ENCODE measurements around the gene TFPI2.
"Not testable (repeated sequence)": the region's sequence is repeated elsewhere in the genome, so short reads cannot be mapped to it uniquely, and the experiment has no call there.

Gene TFPI2

DNA sequence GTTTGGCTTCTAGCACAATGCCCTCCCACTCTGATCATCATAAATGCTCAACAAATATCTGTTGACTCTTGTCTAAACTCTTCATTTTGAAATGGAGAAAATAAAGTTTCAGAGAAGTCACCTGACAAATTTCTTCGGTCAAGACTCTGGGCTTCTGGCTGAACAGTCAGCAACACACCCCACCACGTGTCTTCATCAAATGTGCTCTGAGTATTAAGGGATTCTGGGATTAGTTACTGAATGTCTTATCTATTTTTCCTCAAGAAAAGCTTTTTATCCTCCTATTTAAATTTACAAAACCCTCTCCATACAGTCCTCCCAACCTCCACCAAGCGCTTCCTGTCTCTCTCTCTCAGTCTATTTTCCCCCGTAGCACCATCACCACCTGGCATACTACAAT is 25.8 kb upstream of the TFPI2 start:
- not testable (repeated sequence) for H3K36me3 Mint-ChIP-seq (ENCODE audit: insufficient read depth); ATAC-seq (replicated peaks); H3K4me1 Mint-ChIP-seq (ENCODE audit: low read depth in 2 of 2); H3K9me3 Mint-ChIP-seq; H3K27ac Mint-ChIP-seq; DNase-seq; H3K4me3 Mint-ChIP-seq
- H3K27me3 Mint-ChIP-seq = peaks cover 14 to 22% of the 10 kb centered on the region in 2 donors

DNA sequence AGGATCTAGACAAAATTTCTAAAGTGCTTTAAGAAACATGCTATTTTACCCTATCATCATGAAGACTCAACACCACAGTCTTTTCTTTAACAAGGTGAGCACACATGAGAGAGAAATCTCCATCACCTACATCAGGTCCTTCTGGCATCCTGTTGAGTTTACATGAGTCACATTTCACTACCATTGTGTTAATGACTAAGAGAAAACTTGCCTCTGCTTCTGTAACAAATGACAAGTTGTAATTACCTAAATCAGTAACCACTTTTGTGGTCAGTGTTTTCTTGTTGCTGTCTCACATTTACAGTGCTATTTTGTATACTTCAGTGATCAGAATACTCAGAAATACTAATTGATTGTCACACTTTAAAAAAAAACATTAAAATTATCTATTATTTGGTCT is 25.3 kb upstream of the TFPI2 start:
- H3K27ac Mint-ChIP-seq; DNase-seq; H3K4me3 Mint-ChIP-seq; ATAC-seq (replicated peaks); H3K36me3 Mint-ChIP-seq (ENCODE audit: insufficient read depth); H3K4me1 Mint-ChIP-seq (ENCODE audit: low read depth in 2 of 2); H3K9me3 Mint-ChIP-seq: not testable (repeated sequence)
- H3K27me3 Mint-ChIP-seq = peaks cover 9 to 17% of the 10 kb centered on the region in 2 donors

DNA sequence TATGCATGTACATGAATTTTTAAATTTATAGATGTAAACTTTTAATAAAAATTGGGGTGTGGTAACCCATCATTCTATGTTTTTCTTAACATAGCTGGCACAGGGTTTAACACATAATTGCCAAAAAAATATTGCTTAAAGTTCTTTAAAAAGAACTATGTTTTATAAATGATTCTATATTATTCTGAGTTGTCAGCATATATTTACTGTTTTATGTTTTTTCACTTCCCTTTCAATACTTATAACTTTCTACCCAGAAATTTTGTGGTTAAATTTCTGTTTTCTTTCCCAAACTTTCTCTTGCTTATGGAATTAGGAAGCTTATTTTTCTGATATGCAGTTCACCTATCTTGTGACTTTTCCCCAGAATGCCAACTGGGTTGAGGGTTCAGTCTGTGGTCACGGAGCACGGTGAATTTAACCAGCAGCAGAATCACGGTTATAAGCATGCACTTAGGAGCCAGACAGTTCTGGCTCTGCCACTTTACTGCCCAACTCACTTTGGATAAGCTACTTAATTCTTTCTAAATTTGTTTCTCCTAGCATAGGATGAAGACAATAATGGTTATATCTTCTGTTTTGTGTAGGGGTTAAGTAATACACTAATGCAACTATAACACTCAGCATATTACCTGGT is 24.8 kb upstream of the TFPI2 start:
- not testable (repeated sequence) for H3K36me3 Mint-ChIP-seq (ENCODE audit: insufficient read depth); H3K4me3 Mint-ChIP-seq; ATAC-seq (replicated peaks); DNase-seq; H3K4me1 Mint-ChIP-seq (ENCODE audit: low read depth in 2 of 2); H3K9me3 Mint-ChIP-seq; H3K27ac Mint-ChIP-seq
- peaks cover 6 to 12% of the 10 kb centered on the region in 2 donors for H3K27me3 Mint-ChIP-seq

DNA sequence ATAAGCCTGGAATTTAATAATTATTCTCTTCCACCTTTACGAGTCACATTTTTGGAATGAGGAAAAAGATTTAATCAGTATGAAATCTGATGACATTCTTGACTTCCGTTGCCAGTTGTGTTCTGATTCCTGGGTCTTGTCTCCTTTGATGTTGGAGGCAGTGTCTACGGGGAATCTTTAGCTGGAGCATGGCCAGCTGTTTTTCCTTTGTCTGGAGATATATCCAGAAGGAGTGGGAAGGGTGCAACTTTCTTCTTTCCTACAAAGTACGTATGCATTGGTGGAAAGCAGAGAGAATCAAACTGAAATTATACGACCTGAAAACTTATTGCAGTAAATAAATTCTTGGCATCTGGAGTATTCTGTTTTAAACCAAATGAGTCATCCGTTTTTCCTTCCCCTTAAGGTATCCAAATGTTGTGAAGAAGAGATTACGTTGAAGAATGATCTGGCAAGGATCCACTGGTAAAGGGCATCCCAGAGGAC is 24.1 kb upstream of the TFPI2 start:
- H3K4me1 Mint-ChIP-seq (ENCODE audit: low read depth in 2 of 2) = no peaks in the 10 kb centered on the region
- no peak overlapping the region for H3K27ac Mint-ChIP-seq
- H3K9me3 Mint-ChIP-seq = no peaks in the 10 kb centered on the region
- H3K36me3 Mint-ChIP-seq (ENCODE audit: insufficient read depth) = no peaks in the 10 kb centered on the region
- DNase-seq (no peak), ATAC-seq (replicated peaks) (no peak)
- H3K27me3 Mint-ChIP-seq = peaks cover 6 to 9% of the 10 kb centered on the region in 2 donors
- no peak overlapping the region for H3K4me3 Mint-ChIP-seq

DNA sequence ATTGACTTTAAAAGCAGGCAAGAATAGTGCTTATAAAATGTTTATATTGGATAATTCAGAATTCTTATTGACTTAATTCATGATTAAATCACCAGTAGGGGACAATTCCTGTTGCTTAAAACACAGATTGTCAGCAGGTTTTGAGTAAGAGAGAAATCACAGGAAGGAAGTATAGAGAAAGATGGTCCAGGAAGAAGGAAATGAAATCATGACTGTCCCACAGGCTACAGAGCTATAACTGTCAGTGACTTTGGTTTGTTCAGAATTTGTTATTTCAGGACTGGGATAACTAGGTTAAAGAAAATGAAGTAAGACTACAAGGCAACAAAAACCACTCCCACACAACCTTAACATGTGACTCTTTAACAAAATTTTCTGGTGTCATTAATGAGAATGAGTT is 22.6 kb upstream of the TFPI2 start:
- ATAC-seq (replicated peaks) (no peak), DNase-seq (no peak)
- Mint-ChIP-seq H3K36me3 (ENCODE audit: insufficient read depth) (no peaks in the 10 kb centered on the region), H3K4me3 (no peak overlapping the region), H3K27ac (no peak overlapping the region), H3K27me3 (peaks cover 6 to 9% of the 10 kb centered on the region in 2 donors), H3K9me3 (no peaks in the 10 kb centered on the region), H3K4me1 (ENCODE audit: low read depth in 2 of 2) (no peaks in the 10 kb centered on the region)

DNA sequence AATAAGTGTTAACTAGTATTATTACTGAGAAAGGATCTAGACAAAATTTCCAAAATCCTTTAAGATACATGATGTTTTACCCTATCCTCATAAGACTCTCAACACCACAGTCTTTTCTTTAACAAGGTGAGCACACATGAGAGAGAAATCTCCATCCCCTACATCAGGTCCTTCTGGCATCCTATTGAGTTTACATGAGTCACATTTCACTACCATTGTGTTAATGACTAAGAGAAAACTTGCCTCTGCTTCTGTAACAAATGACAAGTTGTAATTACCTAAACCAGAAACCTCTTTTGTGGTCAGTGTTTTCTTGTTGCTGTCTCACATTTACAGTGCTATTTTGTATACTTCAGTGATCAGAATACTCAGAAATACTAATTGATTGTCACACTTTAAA is 21.1 kb upstream of the TFPI2 start:
- DNase-seq; ATAC-seq (replicated peaks); H3K9me3 Mint-ChIP-seq; H3K4me1 Mint-ChIP-seq (ENCODE audit: low read depth in 2 of 2); H3K36me3 Mint-ChIP-seq (ENCODE audit: insufficient read depth); H3K27ac Mint-ChIP-seq; H3K4me3 Mint-ChIP-seq; H3K27me3 Mint-ChIP-seq: not testable (repeated sequence)

DNA sequence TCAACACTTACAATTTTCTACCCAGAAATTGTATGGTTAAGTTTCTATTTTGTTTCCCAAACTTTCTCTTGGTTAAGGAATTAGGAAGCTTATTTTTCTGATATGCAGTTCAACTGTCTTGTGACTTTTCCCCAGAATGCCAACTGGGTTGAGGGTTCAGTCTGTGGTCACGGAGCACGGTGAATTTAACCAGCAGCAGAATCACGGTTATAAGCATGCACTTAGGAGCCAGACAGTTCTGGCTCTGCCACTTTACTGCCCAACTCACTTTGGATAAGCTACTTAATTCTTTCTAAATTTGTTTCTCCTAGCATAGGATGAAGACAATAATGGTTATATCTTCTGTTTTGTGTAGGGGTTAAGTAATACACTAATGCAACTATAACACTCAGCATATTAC is 20.7 kb upstream of the TFPI2 start:
- H3K9me3 Mint-ChIP-seq; H3K36me3 Mint-ChIP-seq (ENCODE audit: insufficient read depth); H3K27ac Mint-ChIP-seq; ATAC-seq (replicated peaks); DNase-seq; H3K27me3 Mint-ChIP-seq; H3K4me1 Mint-ChIP-seq (ENCODE audit: low read depth in 2 of 2); H3K4me3 Mint-ChIP-seq: not testable (repeated sequence)

DNA sequence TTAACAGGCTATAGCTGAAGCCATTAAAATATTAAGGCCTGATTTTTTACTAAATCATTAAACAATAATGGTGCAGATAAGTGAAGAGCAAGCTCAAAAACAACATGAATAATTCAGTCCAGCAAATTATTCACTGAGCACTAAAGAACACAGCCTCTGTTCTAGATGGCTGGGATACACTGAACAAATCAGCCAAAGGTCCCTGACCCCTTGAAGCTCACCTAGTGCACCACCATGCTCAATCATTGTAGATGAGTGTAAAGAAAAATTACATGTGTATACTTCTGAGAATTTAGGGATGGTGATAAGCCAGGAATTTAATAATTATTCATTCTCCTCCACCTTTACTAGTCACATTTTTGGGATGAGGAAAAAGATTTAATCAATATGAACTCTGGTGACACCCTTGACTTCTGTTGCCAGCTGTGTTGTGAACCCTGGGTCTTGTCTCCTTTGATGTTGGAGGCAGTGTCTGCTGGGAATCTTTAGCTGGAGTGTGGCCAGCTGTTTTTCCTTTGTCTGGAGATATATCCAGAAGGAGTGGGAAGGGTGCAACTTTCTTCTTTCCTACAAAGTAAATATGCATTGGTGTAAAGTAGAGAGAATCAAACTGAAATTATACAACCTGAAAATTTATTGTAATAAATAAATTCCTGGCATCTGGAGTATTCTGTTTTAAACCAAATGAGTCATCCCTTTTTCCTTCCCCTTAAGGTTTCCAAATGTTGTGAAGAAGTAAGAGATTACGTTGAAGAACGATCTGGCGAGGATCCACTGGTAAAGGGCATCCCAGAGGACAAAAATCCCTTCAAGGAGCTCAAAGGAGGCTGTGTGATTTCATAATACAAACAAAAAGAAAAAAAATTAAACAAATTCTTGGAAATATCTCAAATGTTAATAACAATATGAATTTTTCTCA is 19.8 kb upstream of the TFPI2 start:
- no peak for ATAC-seq (replicated peaks)
- Mint-ChIP-seq H3K27ac (no peak overlapping the region), H3K36me3 (ENCODE audit: insufficient read depth) (no peaks in the 10 kb centered on the region), H3K4me1 (ENCODE audit: low read depth in 2 of 2) (no peaks in the 10 kb centered on the region), H3K4me3 (no peak overlapping the region), H3K27me3 (no peaks in the 10 kb centered on the region), H3K9me3 (no peaks in the 10 kb centered on the region)
- DNase-seq = no peak

DNA sequence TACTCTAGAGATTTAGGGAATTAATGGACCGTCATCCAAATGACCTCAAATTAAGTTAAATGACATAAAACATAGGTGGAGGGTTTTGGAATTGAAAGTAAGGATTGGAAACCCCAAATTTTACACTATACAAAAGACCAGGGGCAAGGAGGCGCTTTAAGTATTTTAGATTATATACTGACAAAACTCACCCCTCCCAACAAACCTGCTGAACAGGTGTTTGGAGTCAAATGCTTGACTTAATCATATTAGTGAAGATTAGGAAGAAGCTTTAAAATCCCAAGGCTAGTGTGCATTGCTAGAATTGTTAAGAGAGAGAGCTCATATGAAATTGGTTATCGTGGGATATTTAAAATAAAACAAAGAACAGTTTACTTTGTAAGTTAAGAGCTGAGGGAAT is 15.7 kb upstream of the TFPI2 start, which contains the start of gene GNGT1:
GNGT1 (plus strand) TSS at position 301 of the 400 bp plus-strand sequence. CDS start 180 bp downstream, outside the sequence.
- ATAC-seq (replicated peaks) = no peak
- Mint-ChIP-seq H3K27ac (no peak within 1 kb of the TSS), H3K9me3 (no peaks in the 10 kb centered on the region), H3K4me3 (no peak within 1 kb of the TSS), H3K36me3 (ENCODE audit: insufficient read depth) (no peaks in the 10 kb centered on the region), H3K4me1 (ENCODE audit: low read depth in 2 of 2) (no peaks in the 10 kb centered on the region), H3K27me3 (no peaks in the 10 kb centered on the region)
- DNase-seq = no peak

DNA sequence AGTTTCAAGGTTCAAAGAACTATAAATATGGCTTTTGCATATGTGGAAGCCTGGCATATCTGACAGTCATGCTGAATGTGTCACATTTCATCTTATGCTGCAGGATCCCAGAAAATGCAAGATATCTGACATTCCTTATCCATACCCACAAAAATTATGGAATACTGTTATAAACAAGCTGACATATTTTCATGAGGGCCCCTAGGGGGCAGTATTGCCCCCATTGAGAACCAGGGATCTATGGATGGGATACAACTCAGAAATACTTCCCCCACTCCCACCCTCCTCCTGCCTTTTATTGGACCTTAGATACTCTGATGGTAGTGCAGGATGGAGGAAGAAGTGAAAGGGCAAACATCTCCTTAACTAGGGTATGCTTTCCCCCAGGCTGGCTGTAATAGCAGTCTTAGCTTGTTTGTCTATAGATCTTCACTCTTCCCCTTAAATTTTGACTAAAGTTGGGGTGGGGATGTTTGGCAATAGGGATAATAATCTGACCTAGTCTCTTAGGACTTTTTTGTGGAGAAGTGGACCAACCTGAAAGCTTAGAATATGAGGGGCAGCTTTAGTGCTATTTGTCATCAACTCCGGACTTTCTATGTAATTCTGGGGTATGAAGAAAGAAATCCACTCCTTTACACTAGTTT is 12.3 kb upstream of the TFPI2 start:
- Mint-ChIP-seq H3K27ac (no peak overlapping the region), H3K27me3 (peaks cover 0 to 10% of the 10 kb centered on the region in 2 donors), H3K4me3 (no peak overlapping the region), H3K9me3 (no peaks in the 10 kb centered on the region), H3K36me3 (ENCODE audit: insufficient read depth) (no peaks in the 10 kb centered on the region), H3K4me1 (ENCODE audit: low read depth in 2 of 2) (no peaks in the 10 kb centered on the region)
- ATAC-seq (replicated peaks) (no peak), DNase-seq (no peak)

DNA sequence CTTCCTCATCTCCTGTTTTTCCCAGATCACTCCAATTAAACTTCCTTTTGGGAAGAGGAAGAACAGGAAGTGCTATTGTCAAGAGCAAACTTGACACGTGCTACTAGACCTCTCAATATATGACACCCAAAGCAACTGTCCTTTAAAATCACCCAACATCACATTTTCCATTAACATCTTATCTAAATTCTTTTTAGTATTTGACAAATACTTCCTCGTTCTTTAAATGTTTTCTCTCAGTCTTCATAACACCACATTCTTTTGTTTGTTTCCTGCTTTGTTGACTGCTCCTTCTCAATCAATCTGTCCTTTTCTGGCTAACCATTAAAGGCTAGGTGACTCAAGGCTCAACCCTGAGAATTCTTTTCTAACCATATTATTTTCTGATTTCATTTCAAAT is 7.1 kb upstream of the TFPI2 start:
- no peaks in the 10 kb centered on the region for H3K4me1 Mint-ChIP-seq (ENCODE audit: low read depth in 2 of 2)
- no peak overlapping the region for H3K27ac Mint-ChIP-seq
- DNase-seq = no peak
- H3K27me3 Mint-ChIP-seq = peaks cover 0 to 19% of the 10 kb centered on the region in 2 donors
- no peak overlapping the region for H3K4me3 Mint-ChIP-seq
- no peaks in the 10 kb centered on the region for H3K9me3 Mint-ChIP-seq
- no peaks in the 10 kb centered on the region for H3K36me3 Mint-ChIP-seq (ENCODE audit: insufficient read depth)
- no peak for ATAC-seq (replicated peaks)

DNA sequence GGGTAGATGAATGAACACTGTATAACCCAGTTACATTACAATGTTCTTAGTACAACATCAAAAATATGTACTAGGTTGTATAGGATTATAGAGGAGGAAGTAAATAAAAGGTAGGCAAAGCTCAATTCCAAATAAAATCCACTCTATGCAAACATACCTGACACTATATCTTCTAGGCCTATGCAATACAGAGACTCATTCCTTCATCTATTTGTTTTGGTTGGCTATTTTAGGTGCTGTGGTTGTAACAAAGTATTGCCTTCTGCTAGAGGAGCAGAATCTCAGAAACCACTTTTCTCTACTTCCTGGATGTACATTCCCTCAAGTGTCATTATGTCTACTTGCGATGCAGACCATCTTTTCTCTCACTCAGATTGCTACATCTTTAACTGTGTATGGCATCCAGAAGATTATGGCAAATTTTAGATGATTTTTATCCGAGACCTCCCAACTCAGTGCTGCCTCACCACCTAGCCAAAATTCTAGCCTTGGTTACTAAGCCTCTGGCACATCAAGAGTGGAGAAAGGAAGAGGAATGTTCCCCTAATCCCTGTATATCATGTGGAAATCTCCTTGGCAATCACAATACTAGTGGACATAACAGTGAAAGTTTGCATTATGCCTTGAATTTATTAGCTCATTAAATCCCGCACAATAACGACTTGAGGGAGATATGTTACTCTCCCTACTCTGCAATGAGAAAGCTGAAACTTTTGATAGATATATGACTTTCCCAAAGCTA is 5.5 kb upstream of the TFPI2 start:
- no peaks in the 10 kb centered on the region for H3K9me3 Mint-ChIP-seq
- H3K27me3 Mint-ChIP-seq = peaks cover 11 to 34% of the 10 kb centered on the region in 2 donors
- H3K36me3 Mint-ChIP-seq (ENCODE audit: insufficient read depth) = no peaks in the 10 kb centered on the region
- ATAC-seq (replicated peaks) (no peak), DNase-seq (no peak)
- H3K4me3 Mint-ChIP-seq = no peak overlapping the region
- no peak overlapping the region for H3K27ac Mint-ChIP-seq
- H3K4me1 Mint-ChIP-seq (ENCODE audit: low read depth in 2 of 2) = no peaks in the 10 kb centered on the region

Measured in effector memory CD8-positive, alpha-beta T cell (primary cell).